ENCODE measurements around the gene VTI1A. TPM values are rescaled to one million over a fixed set of nuclear protein-coding genes. Genes with fewer than 3 reads are reported as not detected.

The VTI1A gene
- total and polyA plus RNA-seq, 2 of the 13 experiments (the other 11 are each of a cell fraction or from before 2014, with no cell fraction given) = 11.7 to 32.7 TPM

DNA sequence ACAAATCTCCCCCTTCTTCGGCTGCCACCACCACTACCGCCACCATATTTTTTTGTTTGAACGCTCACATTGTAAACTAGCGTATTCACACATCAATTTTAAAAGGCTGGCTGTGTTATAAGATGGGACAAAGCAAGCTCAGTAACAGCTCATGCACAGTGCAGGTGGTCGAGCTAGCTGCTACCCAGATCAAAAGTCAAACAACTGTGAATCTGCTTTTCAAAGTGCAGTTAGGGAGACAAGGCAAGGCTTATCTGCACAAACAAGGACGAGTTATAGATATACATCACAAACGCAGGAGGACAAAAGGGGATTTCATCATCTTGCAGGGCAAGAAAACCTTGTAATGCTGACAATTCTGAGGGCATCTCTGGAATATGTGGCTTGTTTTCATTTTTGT lies 231.6 kb downstream of the VTI1A start (continued):
- TF ChIP-seq, protein P1, sequence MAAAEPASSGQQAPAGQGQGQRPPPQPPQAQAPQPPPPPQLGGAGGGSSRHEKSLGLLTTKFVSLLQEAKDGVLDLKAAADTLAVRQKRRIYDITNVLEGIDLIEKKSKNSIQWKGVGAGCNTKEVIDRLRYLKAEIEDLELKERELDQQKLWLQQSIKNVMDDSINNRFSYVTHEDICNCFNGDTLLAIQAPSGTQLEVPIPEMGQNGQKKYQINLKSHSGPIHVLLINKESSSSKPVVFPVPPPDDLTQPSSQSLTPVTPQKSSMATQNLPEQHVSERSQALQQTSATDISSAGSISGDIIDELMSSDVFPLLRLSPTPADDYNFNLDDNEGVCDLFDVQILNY (CRISPR knock-in tag; conservative IDR thresholded peaks at IDR 0.05) = no peak
- TF ChIP-seq RAD51 (IDR thresholded peaks at IDR 0.05; ENCODE audit: borderline replicate concordance) (no peak), NFATC3 (CRISPR knock-in tag; IDR thresholded peaks at IDR 0.05) (no peak), LRRFIP1 (CRISPR knock-in tag; conservative IDR thresholded peaks at IDR 0.05) (no peak), U2AF1 (optimal IDR thresholded peaks at IDR 0.05; ENCODE audit: low read depth, low read length) (no peak), SSRP1 (CRISPR knock-in tag; IDR thresholded peaks at IDR 0.05) (no peak), TCF7 (IDR thresholded peaks at IDR 0.05; ENCODE audit: low read depth) (peak; percentile 84), ASH2L (IDR thresholded peaks at IDR 0.05; ENCODE audit: insufficient read length, low read depth, low read length) (peak; percentile 28), SP5 (CRISPR knock-in tag; IDR thresholded peaks at IDR 0.05; ENCODE audit: borderline replicate concordance, low read depth) (0 out of 2 replicates have a peak, but pooled peaks have one; percentile 51), SCMH1 (CRISPR knock-in tag; IDR thresholded peaks at IDR 0.05; ENCODE audit: borderline replicate concordance) (no peak), ARHGAP35 (CRISPR knock-in tag; IDR thresholded peaks at IDR 0.05; ENCODE audit: borderline replicate concordance) (no peak), ZFY (CRISPR knock-in tag; IDR thresholded peaks at IDR 0.05) (no peak), ZNF136 (CRISPR knock-in tag; IDR thresholded peaks at IDR 0.05; ENCODE audit: low read depth) (0 out of 2 replicates have a peak, but pooled peaks have one; percentile 34), RBM22 (optimal IDR thresholded peaks at IDR 0.05; ENCODE audit: low read length) (no peak), PRPF4 (IDR thresholded peaks at IDR 0.05; ENCODE audit: low read depth, low read length, poor library complexity, severe bottlenecking) (no peak), ZNF260 (CRISPR knock-in tag; IDR thresholded peaks at IDR 0.05; ENCODE audit: borderline replicate concordance, low read depth) (no peak), RXRA (CRISPR knock-in tag; IDR thresholded peaks at IDR 0.05) (no peak; the same call in 1 of the 2 replicates), ZNF367 (CRISPR knock-in tag; IDR thresholded peaks at IDR 0.05; ENCODE audit: borderline replicate concordance) (no peak)
- TF ChIP-seq, protein P2, sequence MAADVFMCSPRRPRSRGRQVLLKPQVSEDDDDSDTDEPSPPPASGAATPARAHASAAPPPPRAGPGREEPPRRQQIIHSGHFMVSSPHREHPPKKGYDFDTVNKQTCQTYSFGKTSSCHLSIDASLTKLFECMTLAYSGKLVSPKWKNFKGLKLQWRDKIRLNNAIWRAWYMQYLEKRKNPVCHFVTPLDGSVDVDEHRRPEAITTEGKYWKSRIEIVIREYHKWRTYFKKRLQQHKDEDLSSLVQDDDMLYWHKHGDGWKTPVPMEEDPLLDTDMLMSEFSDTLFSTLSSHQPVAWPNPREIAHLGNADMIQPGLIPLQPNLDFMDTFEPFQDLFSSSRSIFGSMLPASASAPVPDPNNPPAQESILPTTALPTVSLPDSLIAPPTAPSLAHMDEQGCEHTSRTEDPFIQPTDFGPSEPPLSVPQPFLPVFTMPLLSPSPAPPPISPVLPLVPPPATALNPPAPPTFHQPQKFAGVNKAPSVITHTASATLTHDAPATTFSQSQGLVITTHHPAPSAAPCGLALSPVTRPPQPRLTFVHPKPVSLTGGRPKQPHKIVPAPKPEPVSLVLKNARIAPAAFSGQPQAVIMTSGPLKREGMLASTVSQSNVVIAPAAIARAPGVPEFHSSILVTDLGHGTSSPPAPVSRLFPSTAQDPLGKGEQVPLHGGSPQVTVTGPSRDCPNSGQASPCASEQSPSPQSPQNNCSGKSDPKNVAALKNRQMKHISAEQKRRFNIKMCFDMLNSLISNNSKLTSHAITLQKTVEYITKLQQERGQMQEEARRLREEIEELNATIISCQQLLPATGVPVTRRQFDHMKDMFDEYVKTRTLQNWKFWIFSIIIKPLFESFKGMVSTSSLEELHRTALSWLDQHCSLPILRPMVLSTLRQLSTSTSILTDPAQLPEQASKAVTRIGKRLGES (CRISPR knock-in tag; IDR thresholded peaks at IDR 0.05; ENCODE audit: borderline replicate concordance) = no peak
- TF ChIP-seq, protein P3, sequence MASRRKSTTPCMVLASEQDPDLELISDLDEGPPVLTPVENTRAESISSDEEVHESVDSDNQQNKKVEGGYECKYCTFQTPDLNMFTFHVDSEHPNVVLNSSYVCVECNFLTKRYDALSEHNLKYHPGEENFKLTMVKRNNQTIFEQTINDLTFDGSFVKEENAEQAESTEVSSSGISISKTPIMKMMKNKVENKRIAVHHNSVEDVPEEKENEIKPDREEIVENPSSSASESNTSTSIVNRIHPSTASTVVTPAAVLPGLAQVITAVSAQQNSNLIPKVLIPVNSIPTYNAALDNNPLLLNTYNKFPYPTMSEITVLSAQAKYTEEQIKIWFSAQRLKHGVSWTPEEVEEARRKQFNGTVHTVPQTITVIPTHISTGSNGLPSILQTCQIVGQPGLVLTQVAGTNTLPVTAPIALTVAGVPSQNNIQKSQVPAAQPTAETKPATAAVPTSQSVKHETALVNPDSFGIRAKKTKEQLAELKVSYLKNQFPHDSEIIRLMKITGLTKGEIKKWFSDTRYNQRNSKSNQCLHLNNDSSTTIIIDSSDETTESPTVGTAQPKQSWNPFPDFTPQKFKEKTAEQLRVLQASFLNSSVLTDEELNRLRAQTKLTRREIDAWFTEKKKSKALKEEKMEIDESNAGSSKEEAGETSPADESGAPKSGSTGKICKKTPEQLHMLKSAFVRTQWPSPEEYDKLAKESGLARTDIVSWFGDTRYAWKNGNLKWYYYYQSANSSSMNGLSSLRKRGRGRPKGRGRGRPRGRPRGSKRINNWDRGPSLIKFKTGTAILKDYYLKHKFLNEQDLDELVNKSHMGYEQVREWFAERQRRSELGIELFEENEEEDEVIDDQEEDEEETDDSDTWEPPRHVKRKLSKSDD (CRISPR knock-in tag; IDR thresholded peaks at IDR 0.05; ENCODE audit: low read depth) = no peak
- TF ChIP-seq, protein P4, sequence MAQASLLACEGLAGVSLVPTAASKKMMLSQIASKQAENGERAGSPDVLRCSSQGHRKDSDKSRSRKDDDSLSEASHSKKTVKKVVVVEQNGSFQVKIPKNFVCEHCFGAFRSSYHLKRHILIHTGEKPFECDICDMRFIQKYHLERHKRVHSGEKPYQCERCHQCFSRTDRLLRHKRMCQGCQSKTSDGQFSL (CRISPR knock-in tag; IDR thresholded peaks at IDR 0.05) = no peak

Measured in HepG2 (cell line).